ENCODE results near the gene GFRA1.

Gene GFRA1

GRCh38 chr10:116141246-116141645, 131.8 kb downstream of the GFRA1 start:
- in situ Hi-C loops (cut with HindIII; ENCODE audit: low sequenced_read_pairs): no loop called here

GRCh38 chr10:116139886-116140285, 133.1 kb downstream of the GFRA1 start:
- no peak for TF ChIP-seq CTCF (IDR thresholded peaks at IDR 0.05; ENCODE audit: low read depth, low read length)
- no peak for DNase-seq (ENCODE audit: low read depth, low spot score)
- in situ Hi-C loops (cut with HindIII; ENCODE audit: low sequenced_read_pairs): no loop called here
- H3K4me3 ChIP-seq (ENCODE audit: low read depth, low read length): no peak overlapping the region

More at GRCh38 chr10:116141246-116141645, 131.8 kb downstream of the GFRA1 start:
- no peak for TF ChIP-seq CTCF (IDR thresholded peaks at IDR 0.05; ENCODE audit: low read depth, low read length)
- H3K4me3 ChIP-seq (ENCODE audit: low read depth, low read length): no peak overlapping the region
- DNase-seq (ENCODE audit: low read depth, low spot score): no peak

- in situ Hi-C loops (cut with HindIII; ENCODE audit: low sequenced_read_pairs): no loop called here
- DNase-seq (ENCODE audit: low read depth, low spot score): no peak
- no peak for TF ChIP-seq CTCF (IDR thresholded peaks at IDR 0.05; ENCODE audit: low read depth, low read length)
- no peak overlapping the region for H3K4me3 ChIP-seq (ENCODE audit: low read depth, low read length)
These were observed 134.1 kb downstream of the GFRA1 start for GRCh38 chr10:116138897-116139296.

- no peak overlapping the region for H3K4me3 ChIP-seq (ENCODE audit: low read depth, low read length)
- no peak for DNase-seq (ENCODE audit: low read depth, low spot score)
- no peak for TF ChIP-seq CTCF (IDR thresholded peaks at IDR 0.05; ENCODE audit: low read depth, low read length)
- in situ Hi-C loops (cut with HindIII; ENCODE audit: low sequenced_read_pairs): no loop called here
These were observed 136.7 kb downstream of the GFRA1 start for GRCh38 chr10:116136261-116136660.

GRCh38 chr10:116134322-116134721, 138.7 kb downstream of the GFRA1 start:
- no peak for TF ChIP-seq CTCF (IDR thresholded peaks at IDR 0.05; ENCODE audit: low read depth, low read length)
- no peak overlapping the region for H3K4me3 ChIP-seq (ENCODE audit: low read depth, low read length)
- in situ Hi-C loops (cut with HindIII; ENCODE audit: low sequenced_read_pairs): no loop called here
- DNase-seq (ENCODE audit: low read depth, low spot score): no peak

GRCh38 chr10:116133634-116134033, 139.4 kb downstream of the GFRA1 start:
- no peak for TF ChIP-seq CTCF (IDR thresholded peaks at IDR 0.05; ENCODE audit: low read depth, low read length)
- no peak for DNase-seq (ENCODE audit: low read depth, low spot score)
- no peak overlapping the region for H3K4me3 ChIP-seq (ENCODE audit: low read depth, low read length)
- in situ Hi-C loops (cut with HindIII; ENCODE audit: low sequenced_read_pairs): no loop called here
